B cell (primary cell): Measurements from ENCODE around the gene STPG4.

Experiments used
- EZH2 ChIP-seq: IDR thresholded peaks from 2 replicates; pipeline ENCODE4 v1.6.1; 2012; ENCODE audit warnings: borderline replicate concordance, low read depth, mild to moderate bottlenecking, moderate library complexity, low read length; ENCODE audit not compliant: insufficient read depth, poor library complexity, severe bottlenecking
- TF ChIP-seq, protein P1 (sequence below): fragments of 200-600 bp; IDR thresholded peaks from one replicate; pipeline ENCODE4 v1.8.0; 2022; ENCODE audit warnings: antibody characterized with exemption, mild to moderate bottlenecking

DNA sequence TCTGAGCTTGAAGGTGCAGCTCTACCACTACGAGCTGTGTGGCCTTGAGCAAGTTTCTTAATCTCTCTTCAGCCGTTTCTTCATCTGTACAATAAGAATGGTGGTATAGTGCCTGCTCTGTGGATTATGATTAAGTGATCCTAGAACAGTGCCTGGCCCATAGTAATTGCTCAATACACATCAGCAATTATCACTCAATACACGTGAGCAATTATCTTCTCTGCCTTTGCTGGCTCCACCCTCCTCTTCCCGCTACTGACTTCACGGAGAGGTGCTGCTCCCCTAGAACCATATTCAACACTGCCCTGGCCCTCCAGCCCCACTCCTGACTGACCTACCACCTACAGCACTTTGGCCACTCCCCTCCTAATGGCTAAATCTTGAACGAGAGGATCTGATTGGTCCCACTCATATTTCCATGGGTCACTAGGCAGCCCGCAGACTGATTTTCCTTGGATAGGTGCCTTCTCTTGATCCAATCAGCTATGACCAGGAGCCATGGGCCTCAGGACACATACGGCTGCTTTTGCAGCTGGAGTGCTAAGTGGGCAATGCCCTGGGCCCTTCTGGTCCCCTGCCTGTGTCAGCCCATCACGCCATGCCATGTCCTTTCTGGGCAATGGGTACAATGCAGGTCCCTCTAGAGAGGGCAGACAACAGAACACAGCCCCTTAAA, 77.5 kb downstream of the STPG4 start:
- TF ChIP-seq, protein P1, sequence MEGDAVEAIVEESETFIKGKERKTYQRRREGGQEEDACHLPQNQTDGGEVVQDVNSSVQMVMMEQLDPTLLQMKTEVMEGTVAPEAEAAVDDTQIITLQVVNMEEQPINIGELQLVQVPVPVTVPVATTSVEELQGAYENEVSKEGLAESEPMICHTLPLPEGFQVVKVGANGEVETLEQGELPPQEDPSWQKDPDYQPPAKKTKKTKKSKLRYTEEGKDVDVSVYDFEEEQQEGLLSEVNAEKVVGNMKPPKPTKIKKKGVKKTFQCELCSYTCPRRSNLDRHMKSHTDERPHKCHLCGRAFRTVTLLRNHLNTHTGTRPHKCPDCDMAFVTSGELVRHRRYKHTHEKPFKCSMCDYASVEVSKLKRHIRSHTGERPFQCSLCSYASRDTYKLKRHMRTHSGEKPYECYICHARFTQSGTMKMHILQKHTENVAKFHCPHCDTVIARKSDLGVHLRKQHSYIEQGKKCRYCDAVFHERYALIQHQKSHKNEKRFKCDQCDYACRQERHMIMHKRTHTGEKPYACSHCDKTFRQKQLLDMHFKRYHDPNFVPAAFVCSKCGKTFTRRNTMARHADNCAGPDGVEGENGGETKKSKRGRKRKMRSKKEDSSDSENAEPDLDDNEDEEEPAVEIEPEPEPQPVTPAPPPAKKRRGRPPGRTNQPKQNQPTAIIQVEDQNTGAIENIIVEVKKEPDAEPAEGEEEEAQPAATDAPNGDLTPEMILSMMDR, result no peak
- no peak for TF ChIP-seq EZH2
